GM12878 (cell line): ENCODE data around the gene FRK. TPM values are rescaled to one million over a fixed set of nuclear protein-coding genes. Genes with fewer than 3 reads are reported as not detected.

Experiments
- CBX3 ChIP-seq: fragments of 200-600 bp; sonication (generic); IDR thresholded peaks from 2 replicates; pipeline ENCODE4 v1.6.1; 2016; ENCODE audit warnings: low read depth, borderline replicate concordance
- CBX5 ChIP-seq: sonication (generic); IDR thresholded peaks from 2 replicates; pipeline ENCODE4 v1.6.1; 2016; ENCODE audit warnings: low read depth, moderate library complexity, mild to moderate bottlenecking, inconsistent platforms
- CHD4 ChIP-seq: fragments of 200-600 bp; sonication (generic); IDR thresholded peaks from 2 replicates; pipeline ENCODE4 v1.6.1; 2016; ENCODE audit warnings: mild to moderate bottlenecking
- CREM ChIP-seq: IDR thresholded peaks from 2 replicates; pipeline ENCODE4 v1.6.1; 2014; ENCODE audit warnings: antibody characterized with exemption, low read depth
- DPF2 ChIP-seq: fragments of 450-650 bp; IDR thresholded peaks from 2 replicates; pipeline ENCODE4 v1.6.1; 2017; ENCODE audit warnings: mild to moderate bottlenecking
- E2F4 ChIP-seq: IDR thresholded peaks from 2 replicates; pipeline ENCODE4 v1.6.1; 2012; ENCODE audit warnings: low read depth, low read length, improper control_type of control experiment
- E2F8 ChIP-seq: fragments of 450-650 bp; IDR thresholded peaks from 2 replicates; pipeline ENCODE4 v1.6.1; 2018; ENCODE audit warnings: mild to moderate bottlenecking, low read depth, moderate library complexity; ENCODE audit not compliant: partially characterized antibody
- HCFC1 ChIP-seq: fragments of 150-350 bp; IDR thresholded peaks from 2 replicates; pipeline ENCODE4 v1.6.1; 2014; ENCODE audit warnings: low read length
- HDAC2 ChIP-seq: fragments of 200-600 bp; sonication (generic); IDR thresholded peaks from 2 replicates; pipeline ENCODE4 v1.6.1; 2017
- HDAC6 ChIP-seq: fragments of 200-600 bp; sonication (generic); IDR thresholded peaks from one replicate; pipeline ENCODE4 v1.8.0; 2017; ENCODE audit warnings: antibody characterized with exemption; ENCODE audit not compliant: unreplicated experiment
- HDGF ChIP-seq: fragments of 450-650 bp; IDR thresholded peaks from 2 replicates; pipeline ENCODE4 v1.6.1; 2016; ENCODE audit warnings: antibody characterized with exemption
- IRF4 ChIP-seq: IDR thresholded peaks from 2 replicates; pipeline ENCODE4 v1.6.1; 2011; ENCODE audit warnings: low read depth, low read length
- JUND ChIP-seq: IDR thresholded peaks from 2 replicates; pipeline ENCODE4 v1.6.1; 2012; ENCODE audit warnings: low read depth, mild to moderate bottlenecking, low read length, improper control_type of control experiment, moderate library complexity
- NBN ChIP-seq: fragments of 450-650 bp; IDR thresholded peaks from 2 replicates; pipeline ENCODE4 v1.6.1; 2016
- NFXL1 ChIP-seq: fragments of 450-650 bp; IDR thresholded peaks from 2 replicates; pipeline ENCODE4 v1.6.1; 2017; ENCODE audit warnings: antibody characterized with exemption, mild to moderate bottlenecking, borderline replicate concordance
- NFYA ChIP-seq: IDR thresholded peaks from 2 replicates; pipeline ENCODE4 v1.6.1; 2011; ENCODE audit warnings: low read depth, mild to moderate bottlenecking, low read length, improper control_type of control experiment, borderline replicate concordance
- NRF1 ChIP-seq: conservative IDR thresholded peaks from 2 replicates; pipeline ENCODE4 v1.6.1; 2011; ENCODE audit warnings: mild to moderate bottlenecking, low read depth, low read length, improper control_type of control experiment
- PAX5 ChIP-seq: IDR thresholded peaks from 2 replicates; pipeline ENCODE4 v1.6.1; 2011; ENCODE audit warnings: low read depth, low read length, borderline replicate concordance
- PKNOX1 ChIP-seq: fragments of 450-650 bp; IDR thresholded peaks from 2 replicates; pipeline ENCODE4 v1.6.1; 2016; ENCODE audit warnings: mild to moderate bottlenecking
- POLR2AphosphoS5 ChIP-seq: IDR thresholded peaks from 2 replicates; pipeline ENCODE4 v1.6.1; 2011; ENCODE audit warnings: mild to moderate bottlenecking, low read length, inconsistent platforms
- SIX5 ChIP-seq: IDR thresholded peaks from 2 replicates; pipeline ENCODE4 v1.6.1; 2011; ENCODE audit warnings: mild to moderate bottlenecking, low read depth, low read length, moderate library complexity; ENCODE audit not compliant: severe bottlenecking
- STAT3 ChIP-seq: IDR thresholded peaks from 2 replicates; pipeline ENCODE4 v1.6.1; 2011; ENCODE audit warnings: low read depth, low read length, improper control_type of control experiment
- SUPT20H ChIP-seq: IDR thresholded peaks from 2 replicates; pipeline ENCODE4 v1.6.1; 2011; ENCODE audit warnings: low read depth, mild to moderate bottlenecking, low read length, moderate library complexity, borderline replicate concordance; ENCODE audit not compliant: control insufficient read depth
- TCF12 ChIP-seq: IDR thresholded peaks from 2 replicates; pipeline ENCODE4 v1.6.1; 2011; ENCODE audit warnings: low read depth, mild to moderate bottlenecking, low read length
- USF1 ChIP-seq: IDR thresholded peaks from 2 replicates; pipeline ENCODE4 v1.6.1; 2011; ENCODE audit warnings: borderline replicate concordance, low read depth, mild to moderate bottlenecking, moderate library complexity, mixed read lengths, low read length; ENCODE audit not compliant: insufficient read depth; ENCODE audit errors: extremely low read length
- ZNF217 ChIP-seq: fragments of 450-650 bp; IDR thresholded peaks from 2 replicates; pipeline ENCODE4 v1.6.1; 2017; ENCODE audit warnings: antibody characterized with exemption, mild to moderate bottlenecking
- ZNF622 ChIP-seq: fragments of 450-650 bp; IDR thresholded peaks from 2 replicates; pipeline ENCODE4 v1.6.1; 2017; ENCODE audit warnings: mild to moderate bottlenecking, inconsistent platforms
- ZZZ3 ChIP-seq: IDR thresholded peaks from 2 replicates; pipeline ENCODE4 v1.6.1; 2011; ENCODE audit warnings: low read depth; ENCODE audit not compliant: control insufficient read depth, insufficient read length
- polyA plus RNA-seq, 11 experiments: library from polyadenylated mRNA; depleted of rRNA in 4 of 11; unstranded in 6 of 11; stranded (reverse) in 5 of 11; fragments of >200 nt; fragmentation: Nextera tagmentation in 4 of 11; fragmentation: Illumina TruSeq in 1 of 11; extraction: Ambion mirVana in 4 of 11; extraction: Trizol in 1 of 11; gene quantifications; 1 replicate in 1 of 11; 2 replicates in 10 of 11; pipeline versions ENCODE4 v1.2.1 to v1.2.3, GENCODE V29; 2011 to 2016; ENCODE audit warnings: inconsistent platforms in 2 of 11, missing spikeins in 2 of 11, low read depth in 1 of 11
- total RNA-seq, 4 experiments: library from RNA; depleted of rRNA in 3 of 4; stranded (reverse); fragments of >200 nt in 3 of 4; fragmentation: Illumina TruSeq in 1 of 4; extraction: Trizol in 1 of 4; gene quantifications; 2 replicates each; pipeline versions ENCODE4 v1.2.1 to v1.2.3, GENCODE V29; 2013 to 2021

FRK gene
- total and polyA plus RNA-seq, 10 of the 15 experiments (the other 5 are each of a cell fraction or from before 2014, with no cell fraction given), result 0.29 to 2.4 (median 1.2) TPM

- TF ChIP-seq USF1 (no peak), CHD4 (no peak), SIX5 (no peak), POLR2AphosphoS5 (peak; percentile 72), NFXL1 (no peak), ZZZ3 (no peak), CBX5 (0 out of 2 replicates have a peak, but pooled peaks have one; percentile 66), PKNOX1 (no peak), PAX5 (peak; percentile 41; the same call in 1 of the 2 replicates), HDAC2 (no peak), HDAC6 (no peak), E2F4 (no peak), JUND (no peak), NFYA (no peak), ZNF622 (no peak), IRF4 (peak; percentile 95), HCFC1 (no peak), CBX3 (no peak), NBN (peak; percentile 76), STAT3 (peak; percentile 54; the same call in 1 of the 2 replicates), HDGF (peak; percentile 31; the same call in 1 of the 2 replicates), ZNF217 (peak; percentile 8; the same call in 1 of the 2 replicates), E2F8 (no peak), NRF1 (no peak), CREM (peak; percentile 62; the same call in 1 of the 2 replicates), SUPT20H (no peak), TCF12 (peak; percentile 84), DPF2 (peak; percentile 93)
These were observed 26.8 kb upstream of the FRK start (continued) for GRCh38 chr6:116087437-116088027.
